Suprapubic skin (tissue), 4 donors: ENCODE data around the gene CDK4. TPM values are rescaled to one million over a fixed set of nuclear protein-coding genes. Genes with fewer than 3 reads are reported as not detected.

Source experiments
- DNase-seq, 2 donors: peaks; one replicate each; pipeline ENCODE4 v3.0.0-alpha.2; 2019; ENCODE audit warnings: low spot score in 2 of 2
- H3K27ac ChIP-seq: fragments of 200-600 bp; sonication (generic); one replicate; pipeline ENCODE4 v1.5.1; 2019
- H3K27me3 ChIP-seq: fragments of 200-600 bp; sonication (generic); one replicate; pipeline ENCODE4 v1.5.1; 2019
- H3K36me3 ChIP-seq: fragments of 200-600 bp; sonication (generic); one replicate; pipeline ENCODE4 v1.5.1; 2019
- H3K4me1 ChIP-seq: fragments of 200-600 bp; sonication (generic); one replicate; pipeline ENCODE4 v1.5.1; 2019
- H3K4me3 ChIP-seq: fragments of 200-600 bp; sonication (generic); one replicate; pipeline ENCODE4 v1.5.1; 2019; ENCODE audit warnings: mild to moderate bottlenecking
- H3K9me3 ChIP-seq: fragments of 200-600 bp; sonication (generic); one replicate; pipeline ENCODE4 v1.5.1; 2019
- EP300 ChIP-seq: sonication (generic); formaldehyde crosslinking; IDR thresholded peaks from one replicate; pipeline ENCODE4 v1.6.1; 2017; ENCODE audit warnings: antibody characterized with exemption
- POLR2A ChIP-seq, 2 donors: fragments of 450-650 bp; IDR thresholded peaks; one replicate each; pipeline ENCODE4 v1.6.1; 2017; ENCODE audit warnings: antibody characterized with exemption in 2 of 2, mild to moderate bottlenecking in 2 of 2, moderate library complexity in 2 of 2
- POLR2AphosphoS5 ChIP-seq, 3 donors: sonication (generic); formaldehyde crosslinking; IDR thresholded peaks; one replicate each; pipeline ENCODE4 v1.6.1; 2017; ENCODE audit warnings: antibody characterized with exemption in 3 of 3
- WGBS: methylation state at CpG from one replicate; pipeline ENCODE4 v1.1.5; 2018; 5-methylcytosine and 5-hydroxymethylcytosine counted together
- total RNA-seq, 4 donors: library from RNA; depleted of rRNA; stranded (reverse); fragments of >200 nt; gene quantifications; one replicate each; pipeline ENCODE4 v1.1.0, GENCODE V29; 2016
- TF ChIP-seq, protein P1 (sequence below), 2 donors: fragments of 200-600 bp in 1 of 2; fragments of 450-650 bp in 1 of 2; sonication (generic) in 1 of 2; IDR thresholded peaks; one replicate each; pipeline ENCODE4 v1.5.1; 2016 to 2019; ENCODE audit warnings: antibody characterized with exemption in 2 of 2, mild to moderate bottlenecking in 1 of 2, moderate library complexity in 1 of 2

Gene CDK4
- total RNA-seq, 4 donors from 2014 or later, result 35.7 to 82.3 (median 47.0) TPM

GRCh38 chr12:57739387-57739786, 12.7 kb downstream of the CDK4 start:
- Histone ChIP-seq H3K36me3 (no peaks in the 10 kb centered on the region), H3K27me3 (peaks cover 63% of the 10 kb centered on the region), H3K27ac (no peak overlapping the region), H3K4me1 (peaks cover 49% of the 10 kb centered on the region), H3K4me3 (no peak overlapping the region), H3K9me3 (no peaks in the 10 kb centered on the region)
- 33% methylated on average over 7 of the region's 7 CpGs for WGBS
- TF ChIP-seq POLR2A (IDR thresholded peaks at IDR 0.05) (no peak), EP300 (no peak), POLR2AphosphoS5 (IDR thresholded peaks at IDR 0.05) (no peak)
- TF ChIP-seq, protein P1, sequence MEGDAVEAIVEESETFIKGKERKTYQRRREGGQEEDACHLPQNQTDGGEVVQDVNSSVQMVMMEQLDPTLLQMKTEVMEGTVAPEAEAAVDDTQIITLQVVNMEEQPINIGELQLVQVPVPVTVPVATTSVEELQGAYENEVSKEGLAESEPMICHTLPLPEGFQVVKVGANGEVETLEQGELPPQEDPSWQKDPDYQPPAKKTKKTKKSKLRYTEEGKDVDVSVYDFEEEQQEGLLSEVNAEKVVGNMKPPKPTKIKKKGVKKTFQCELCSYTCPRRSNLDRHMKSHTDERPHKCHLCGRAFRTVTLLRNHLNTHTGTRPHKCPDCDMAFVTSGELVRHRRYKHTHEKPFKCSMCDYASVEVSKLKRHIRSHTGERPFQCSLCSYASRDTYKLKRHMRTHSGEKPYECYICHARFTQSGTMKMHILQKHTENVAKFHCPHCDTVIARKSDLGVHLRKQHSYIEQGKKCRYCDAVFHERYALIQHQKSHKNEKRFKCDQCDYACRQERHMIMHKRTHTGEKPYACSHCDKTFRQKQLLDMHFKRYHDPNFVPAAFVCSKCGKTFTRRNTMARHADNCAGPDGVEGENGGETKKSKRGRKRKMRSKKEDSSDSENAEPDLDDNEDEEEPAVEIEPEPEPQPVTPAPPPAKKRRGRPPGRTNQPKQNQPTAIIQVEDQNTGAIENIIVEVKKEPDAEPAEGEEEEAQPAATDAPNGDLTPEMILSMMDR (IDR thresholded peaks at IDR 0.05), result no peak
- DNase-seq, result peak in 1 of 2 donors; percentile 38

- DNase-seq, result peak in 1 of 2 donors; percentile 61
- no peak within 1 kb of the TSS for H3K27ac ChIP-seq
- 19% methylated on average over 33 of the region's 36 CpGs for WGBS
- no peaks in the 10 kb centered on the region for H3K36me3 ChIP-seq
- TF ChIP-seq EP300, result no peak
- peaks cover 43% of the 10 kb centered on the region for H3K4me1 ChIP-seq
- peak within 1 kb of the TSS; percentile 49 for H3K4me3 ChIP-seq
- H3K27me3 ChIP-seq, result peaks cover 69% of the 10 kb centered on the region
- H3K9me3 ChIP-seq, result no peaks in the 10 kb centered on the region
Observed at GRCh38 chr12:57738661-57739237, 13.4 kb downstream of the CDK4 start, which contains the start of gene AGAP2. TSS of gene AGAP2 (minus strand) at chr12:57738742. CDS start at chr12:57738246, 496 bp downstream.

GRCh38 chr12:57737467-57738460, 14.3 kb downstream of the CDK4 start:
- H3K4me3 ChIP-seq, result peak overlapping the region; percentile 49
- H3K27ac ChIP-seq, result no peak overlapping the region
- H3K36me3 ChIP-seq, result no peaks in the 10 kb centered on the region
- DNase-seq, result peak in 1 of 2 donors; percentile 65
- TF ChIP-seq, protein P1 (IDR thresholded peaks at IDR 0.05), result peak in 1 of 2 donors; percentile 40
- TF ChIP-seq POLR2A (IDR thresholded peaks at IDR 0.05), result no peak
- peaks cover 43% of the 10 kb centered on the region for H3K4me1 ChIP-seq
- H3K9me3 ChIP-seq, result no peaks in the 10 kb centered on the region
- whole genome bisulfite sequencing, result 7% methylated on average over 6 of the region's 110 CpGs
- peaks cover 70% of the 10 kb centered on the region for H3K27me3 ChIP-seq

- Histone ChIP-seq H3K4me3 (peak overlapping the region; percentile 49), H3K27me3 (peaks cover 69% of the 10 kb centered on the region)
- WGBS, result 12% methylated on average over 24 of the region's 31 CpGs
Observed at GRCh38 chr12:57736741-57737466, 15.2 kb downstream of the CDK4 start.

More at GRCh38 chr12:57736741-57737466, 15.2 kb downstream of the CDK4 start:
- Histone ChIP-seq H3K36me3 (no peaks in the 10 kb centered on the region), H3K27ac (no peak overlapping the region), H3K9me3 (no peaks in the 10 kb centered on the region), H3K4me1 (peaks cover 41% of the 10 kb centered on the region)
- DNase-seq, result no peak
- TF ChIP-seq, protein P1 (IDR thresholded peaks at IDR 0.05), result no peak
- TF ChIP-seq EP300, result no peak
- no peak for TF ChIP-seq POLR2AphosphoS5 (IDR thresholded peaks at IDR 0.05)
- TF ChIP-seq POLR2A (IDR thresholded peaks at IDR 0.05), result no peak
